ENCODE measurements around the gene PRDM2.

- TF ChIP-seq CTCF (conservative IDR thresholded peaks at IDR 0.05) (no peak), ZFX (IDR thresholded peaks at IDR 0.05) (no peak)
Observed at GRCh38 chr1:13775916-13776315, 75.9 kb downstream of the PRDM2 start.

Measured in C4-2B (cell line).